ENCODE measurements around the gene SBF1.
"Not testable (repeated sequence)": the region's sequence is repeated elsewhere in the genome, so short reads cannot be mapped to it uniquely, and the experiment has no call there.

Gene SBF1

DNA sequence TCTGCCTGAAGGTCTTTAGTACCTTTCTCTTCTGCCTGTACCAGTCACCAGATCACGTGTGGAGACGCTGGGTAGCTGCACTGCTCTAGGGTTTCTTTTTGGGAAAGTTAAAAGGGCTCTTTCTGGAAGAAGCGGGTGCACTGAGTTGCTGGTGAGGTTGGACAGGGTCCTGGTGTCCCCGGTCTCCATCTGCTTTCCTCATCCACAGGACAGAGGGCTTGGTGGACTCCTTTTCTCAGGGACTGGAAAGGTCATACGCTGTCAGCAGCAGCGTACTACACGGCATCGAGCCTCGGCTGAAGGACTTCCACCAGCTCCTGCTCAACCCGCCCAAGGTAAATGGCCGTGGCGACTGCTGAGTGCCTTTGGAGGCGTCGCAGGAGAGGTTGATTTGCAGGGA is 52.8 kb downstream of the SBF1 start:
- DNase-seq = no peak

DNA sequence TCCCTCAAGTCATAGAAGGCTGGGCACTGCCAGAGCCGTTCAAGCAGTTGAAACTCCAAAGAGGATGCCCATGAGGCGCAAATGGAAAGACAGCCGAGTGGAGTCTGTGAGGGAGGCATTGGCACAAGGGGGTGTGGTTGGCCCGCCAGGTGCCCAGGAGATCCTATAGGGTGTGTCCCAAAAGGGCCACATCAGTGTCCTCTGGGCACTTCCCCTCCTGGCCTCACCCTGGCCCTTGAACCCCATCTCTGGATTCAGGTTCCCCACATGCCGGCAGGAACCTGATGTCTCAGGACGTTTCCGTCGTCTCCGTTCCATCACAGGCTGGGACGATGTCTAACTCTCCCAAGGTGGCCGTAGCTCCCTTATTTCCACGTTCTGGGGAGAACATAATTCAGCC is 54.3 kb downstream of the SBF1 start:
- DNase-seq = no peak

DNA sequence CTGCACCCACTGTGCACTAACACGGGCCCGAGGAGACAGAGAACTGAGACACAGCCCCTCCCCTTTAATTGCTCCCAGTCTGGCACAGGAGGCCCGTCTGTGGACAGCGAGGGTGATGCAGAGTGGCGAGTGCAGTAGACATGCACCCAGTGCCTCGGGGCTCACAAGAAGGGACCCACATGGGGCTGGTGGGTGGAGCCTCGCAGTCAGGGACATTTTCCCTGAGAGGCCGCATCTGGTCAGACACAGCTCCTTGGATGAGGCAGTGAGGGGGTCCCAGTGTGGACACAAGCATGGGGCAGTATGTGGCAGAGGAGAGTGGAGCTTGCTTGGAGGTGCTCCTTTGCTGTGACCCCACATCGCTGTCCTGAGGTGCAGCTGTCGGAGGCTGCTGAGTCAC is 54.8 kb downstream of the SBF1 start:
- no peak for DNase-seq

DNA sequence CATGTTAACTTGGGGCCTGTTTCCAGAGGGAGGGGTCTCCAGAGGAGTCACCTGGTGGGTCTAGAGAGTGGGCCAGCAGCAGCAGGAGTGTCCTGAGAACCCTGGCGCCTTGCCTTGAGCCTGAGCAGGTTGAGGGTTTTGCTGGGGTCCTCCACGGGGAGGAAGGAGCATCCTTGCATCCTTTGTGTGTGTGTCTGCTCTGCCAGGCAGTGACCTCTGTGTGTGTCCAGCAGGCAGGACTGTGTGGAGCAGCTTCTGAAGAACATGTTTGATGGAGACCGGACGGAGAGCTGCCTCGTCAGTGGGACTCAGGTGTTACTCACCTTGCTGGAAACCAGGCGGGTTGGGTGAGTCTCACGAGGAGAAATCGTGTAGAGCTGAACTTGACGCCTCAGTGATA is 55.7 kb downstream of the SBF1 start:
- no peak for DNase-seq

DNA sequence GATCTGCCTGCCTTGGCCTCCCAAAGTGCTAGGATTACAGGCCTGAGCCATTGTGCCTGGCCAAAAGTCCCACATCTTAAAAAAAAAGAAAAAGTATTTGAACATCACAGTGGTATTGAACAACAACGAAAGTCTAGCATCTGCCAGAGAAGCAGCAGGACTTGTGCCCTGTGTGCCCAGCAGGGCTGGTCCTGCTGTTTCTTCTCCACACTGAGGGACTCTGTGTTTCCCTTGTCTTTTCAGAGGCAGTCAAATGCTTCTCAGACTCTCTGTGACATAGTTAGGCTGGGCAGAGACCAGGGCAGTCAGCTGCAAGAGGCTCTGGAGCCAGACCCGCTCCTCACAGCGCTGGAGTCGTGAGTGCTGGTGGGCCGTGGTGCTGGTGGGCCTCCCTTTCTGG is 56.2 kb downstream of the SBF1 start:
- DNase-seq = no peak

DNA sequence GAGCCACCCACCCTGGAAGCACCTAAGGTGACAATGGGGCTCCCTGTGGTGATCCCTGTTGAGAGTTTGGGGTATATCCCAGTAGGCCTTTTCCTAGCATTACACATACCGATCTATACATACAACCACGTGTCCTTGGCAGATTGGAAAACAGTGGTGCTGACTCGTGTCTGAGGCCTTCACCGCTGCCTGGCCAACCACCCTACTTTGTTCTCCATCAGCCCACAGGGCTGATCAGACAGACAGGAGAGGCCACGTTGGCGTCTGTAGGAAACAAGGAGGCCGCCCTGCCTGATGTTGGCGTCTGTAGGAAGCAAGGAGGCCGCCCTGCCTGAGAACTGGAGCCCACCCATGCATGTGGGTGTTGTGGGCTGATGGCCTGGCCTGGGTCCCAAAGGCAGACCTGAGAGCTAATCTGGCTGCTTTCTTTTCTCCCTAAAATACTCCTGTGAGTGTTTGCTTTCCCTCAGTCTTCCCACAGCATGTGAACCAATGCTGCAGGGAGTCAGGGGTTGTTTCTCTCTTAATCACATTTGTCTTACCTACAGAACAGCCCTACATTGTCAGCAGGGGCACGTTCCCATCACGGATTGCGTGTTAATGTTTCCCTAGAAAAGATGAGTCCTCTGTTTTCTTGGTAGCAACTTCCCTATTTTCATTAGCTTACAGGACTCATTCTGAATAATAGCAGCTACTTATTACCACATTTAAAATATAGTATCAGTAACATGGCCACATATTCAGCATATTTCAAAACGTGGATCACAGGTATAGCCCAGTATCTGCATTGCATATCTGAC is 57.2 kb downstream of the SBF1 start:
- DNase-seq = no peak

DNA sequence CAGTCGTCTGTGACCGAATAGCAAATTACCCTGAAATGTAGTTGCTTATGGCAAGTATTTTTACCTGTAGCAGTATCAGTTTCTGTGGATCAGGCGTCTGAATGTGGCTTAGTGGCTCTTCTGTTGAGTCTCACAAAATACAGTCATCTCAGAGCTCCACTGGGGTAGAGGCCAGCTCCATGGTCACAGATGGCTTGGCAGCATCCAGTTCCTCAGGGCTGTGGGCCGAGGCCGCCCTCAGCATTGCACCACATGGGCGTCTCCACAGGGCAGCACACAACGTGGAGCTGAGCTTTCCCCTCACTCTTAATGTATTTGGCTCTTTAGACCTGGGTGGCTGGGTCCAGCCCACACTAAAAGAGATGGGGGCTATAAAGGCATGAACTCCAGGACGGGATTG is 57.8 kb downstream of the SBF1 start:
- no peak for DNase-seq

DNA sequence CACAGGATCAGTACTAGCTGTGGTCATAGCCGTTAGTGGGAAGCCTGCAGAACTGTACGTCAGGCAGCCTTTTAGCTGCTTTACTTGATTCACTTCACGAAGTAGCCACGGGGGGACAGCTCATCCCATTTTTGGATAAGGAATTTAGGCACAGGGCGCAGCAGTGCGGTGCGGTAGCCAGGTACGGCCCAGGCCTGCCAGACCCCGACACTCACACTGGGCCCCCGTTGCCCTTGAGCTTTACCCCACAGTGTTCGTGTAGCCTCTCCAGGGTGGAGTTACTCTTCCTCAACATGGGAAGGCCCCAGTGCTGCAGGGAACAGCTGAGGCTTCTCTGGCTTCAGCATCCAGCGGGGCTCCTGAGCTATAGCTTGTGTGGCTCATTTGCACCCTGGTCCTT is 59.4 kb downstream of the SBF1 start:
- no peak for DNase-seq

DNA sequence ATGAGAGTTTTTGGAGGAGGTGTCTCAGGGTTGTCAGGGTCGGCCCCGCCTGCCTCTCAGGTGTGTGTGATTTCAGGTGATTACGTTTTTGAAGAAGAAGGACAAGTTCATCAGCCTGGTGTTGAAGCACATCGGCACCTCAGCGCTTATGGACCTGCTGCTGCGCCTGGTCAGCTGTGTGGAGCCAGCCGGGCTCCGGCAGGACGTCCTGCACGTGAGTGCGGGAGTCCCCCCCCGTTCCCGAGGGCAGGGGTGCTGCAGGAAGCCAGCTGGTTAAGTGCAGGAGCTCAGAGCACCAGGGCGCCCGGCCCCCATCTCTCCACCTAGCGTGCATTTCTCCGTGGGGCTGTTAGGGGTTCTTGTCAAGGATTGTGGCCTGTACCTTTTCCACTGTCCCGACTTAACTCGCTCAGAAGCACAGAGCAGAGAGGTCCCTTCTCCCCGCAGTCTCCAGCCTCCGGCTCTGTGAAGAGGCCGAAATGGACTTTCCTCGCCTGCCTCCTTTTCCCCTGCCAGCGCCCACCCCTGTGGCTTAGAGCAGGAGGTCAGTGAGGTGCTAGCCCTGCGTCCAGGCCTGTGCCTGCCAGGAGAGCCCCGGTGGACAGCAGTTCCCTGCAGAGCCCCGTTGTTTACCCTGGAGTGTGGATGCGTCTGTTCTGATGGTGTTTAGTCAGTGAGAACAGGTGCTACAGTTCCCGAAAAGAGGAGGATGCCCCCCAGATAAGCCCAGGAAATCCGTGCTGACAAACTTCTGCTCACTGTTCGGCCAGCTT is 60.2 kb downstream of the SBF1 start:
- no peak for DNase-seq

DNA sequence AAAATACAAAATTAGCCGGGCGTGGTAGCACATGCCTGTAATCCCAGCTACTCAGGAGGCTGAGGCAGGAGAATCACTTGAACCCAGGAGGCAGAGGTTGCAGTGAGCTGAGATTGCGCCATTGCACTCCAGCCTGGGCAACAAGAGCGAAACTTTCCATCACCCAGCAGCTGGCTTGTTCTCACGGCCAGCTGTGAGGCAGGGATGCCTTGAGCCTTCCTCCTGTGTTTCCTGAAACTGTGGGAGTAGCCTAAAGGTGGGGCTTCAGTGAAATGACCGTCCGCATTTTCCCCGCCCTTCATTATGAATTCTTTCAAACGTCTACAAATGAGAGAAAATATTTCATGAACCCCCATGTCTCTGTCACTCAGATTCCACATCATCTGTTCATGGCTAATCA is 65.9 kb downstream of the SBF1 start:
- DNase-seq = not testable (repeated sequence)

DNA sequence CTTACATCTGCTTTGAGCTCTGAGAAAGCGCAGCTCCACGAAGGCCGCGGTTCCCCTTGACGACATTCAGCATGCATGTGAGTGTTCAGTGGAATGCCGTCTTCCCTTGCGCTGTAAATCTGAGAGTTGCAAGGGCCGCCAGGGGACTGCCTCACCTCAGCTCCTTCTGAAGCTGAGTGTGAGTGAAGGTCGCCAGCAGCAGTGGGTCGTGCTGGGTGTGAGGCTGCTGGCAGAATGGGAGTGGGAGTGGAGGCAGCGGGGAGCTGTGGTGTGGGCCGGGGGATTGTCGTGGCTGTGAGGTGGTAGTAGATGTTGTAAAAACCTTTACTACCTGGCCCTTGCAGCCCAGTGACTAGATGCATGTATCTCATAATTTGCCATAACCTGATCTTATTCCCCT is 66.5 kb downstream of the SBF1 start:
- DNase-seq = no peak

DNA sequence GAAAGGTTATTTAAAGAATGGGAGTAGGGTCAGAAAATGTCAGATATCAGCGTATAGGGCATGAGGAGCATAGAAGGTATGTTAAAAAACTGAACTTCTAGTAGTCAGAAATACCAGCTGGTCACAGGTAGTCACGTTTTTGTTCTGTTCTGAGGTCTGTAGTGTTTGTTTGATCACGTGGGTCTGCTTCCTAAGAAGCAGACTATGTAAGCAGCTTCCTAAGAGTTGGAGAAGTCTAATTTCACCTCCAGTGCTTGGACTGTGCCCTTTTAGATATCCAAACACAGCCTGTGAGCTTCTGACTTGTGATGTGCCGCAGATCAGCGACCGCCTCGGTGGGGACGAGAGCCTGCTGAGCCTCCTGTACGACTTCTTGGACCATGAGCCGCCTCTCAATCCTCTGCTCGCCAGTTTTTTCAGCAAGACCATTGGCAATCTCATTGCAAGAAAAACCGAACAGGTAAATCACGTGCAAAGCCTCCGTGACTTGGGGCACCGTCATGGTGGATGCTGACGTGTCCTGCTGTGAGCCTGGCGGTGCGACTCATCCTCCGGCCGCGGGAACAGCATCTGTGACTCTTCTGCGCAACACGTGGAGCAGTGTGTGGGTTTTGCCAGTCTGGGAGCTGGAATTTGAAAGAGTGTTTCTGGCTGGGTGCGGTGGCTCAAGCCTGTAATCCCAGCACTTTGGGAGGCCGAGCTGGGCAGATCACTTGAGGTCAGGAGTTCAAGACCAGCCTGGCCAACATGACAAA is 68.2 kb downstream of the SBF1 start:
- DNase-seq = no peak

DNA sequence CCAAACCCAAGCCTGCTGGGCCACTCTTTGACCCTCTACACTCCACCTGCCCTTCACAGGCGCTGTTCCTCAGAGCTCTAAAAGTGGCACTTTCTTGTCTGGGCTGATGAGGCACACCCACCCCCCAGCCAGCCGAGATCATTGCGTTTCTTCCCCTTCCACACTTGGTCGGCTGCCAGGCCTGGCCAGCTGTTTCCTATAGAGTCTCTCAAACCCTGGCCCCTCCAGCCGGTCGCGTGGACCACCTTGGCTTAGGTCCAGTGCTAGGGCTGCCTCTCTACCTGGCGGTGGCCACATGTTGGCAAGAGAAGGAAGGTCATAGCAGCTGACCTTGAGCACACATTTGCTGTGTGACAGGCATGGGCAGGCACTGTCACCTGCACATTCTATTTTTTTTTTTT is 71.1 kb downstream of the SBF1 start:
- no peak for DNase-seq

DNA sequence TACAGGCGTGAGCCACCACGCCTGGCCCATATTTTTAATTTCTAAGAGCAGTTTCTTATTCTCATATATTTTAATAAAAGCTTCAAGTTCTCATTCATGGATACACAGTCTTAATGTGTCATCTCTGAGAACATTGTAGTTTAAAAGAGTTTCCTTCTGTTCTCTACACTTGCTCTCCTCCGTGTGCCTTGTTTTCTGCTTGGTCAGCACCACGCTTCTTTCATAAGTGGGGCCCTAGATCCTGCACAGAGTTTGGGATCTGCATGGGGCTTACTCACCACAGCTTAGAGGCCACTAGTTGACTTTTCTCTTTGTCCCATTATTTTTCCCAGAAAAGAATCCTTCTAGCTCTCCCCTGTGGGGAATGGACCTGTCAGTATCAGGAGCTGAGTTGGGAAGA is 72.9 kb downstream of the SBF1 start:
- DNase-seq = no peak

DNA sequence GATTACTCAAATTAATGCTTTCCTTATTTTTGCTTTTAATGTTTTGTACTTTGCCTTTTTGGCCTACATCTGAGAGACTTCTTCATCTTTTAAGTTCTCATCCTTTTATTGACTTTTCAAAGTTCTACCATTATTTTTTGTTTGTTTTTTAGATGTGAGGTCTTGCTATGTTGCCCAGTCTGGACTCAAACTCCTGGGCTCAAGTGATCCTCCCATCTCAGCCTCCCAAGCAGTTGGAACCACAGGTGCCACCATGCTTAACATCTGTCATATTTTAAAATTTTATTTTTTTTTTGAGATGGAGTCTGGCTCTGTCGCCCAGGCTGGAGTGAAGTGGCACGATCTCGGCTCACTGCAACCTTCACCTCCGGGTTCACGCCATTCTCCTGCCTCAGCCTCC is 73.9 kb downstream of the SBF1 start:
- DNase-seq = no peak

DNA sequence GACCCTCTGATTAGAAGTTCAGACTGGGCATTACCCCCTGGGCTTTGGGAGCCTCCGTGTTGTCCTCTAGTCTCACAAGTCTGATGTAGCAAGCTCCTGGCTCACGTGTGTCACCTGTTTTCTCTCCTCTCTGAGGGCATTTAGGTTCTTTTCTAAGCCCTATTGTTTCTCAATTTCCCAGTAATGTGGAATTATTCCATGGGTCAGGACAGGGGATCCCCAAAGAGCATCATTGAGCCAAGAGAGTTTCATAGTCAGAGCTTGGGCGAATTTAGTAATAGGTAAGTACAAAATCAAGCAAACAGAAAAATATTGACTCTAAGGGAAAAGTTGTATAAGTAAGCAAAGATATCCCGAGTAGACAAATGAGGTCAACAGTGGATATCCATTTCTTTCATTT is 74.4 kb downstream of the SBF1 start:
- no peak for DNase-seq

DNA sequence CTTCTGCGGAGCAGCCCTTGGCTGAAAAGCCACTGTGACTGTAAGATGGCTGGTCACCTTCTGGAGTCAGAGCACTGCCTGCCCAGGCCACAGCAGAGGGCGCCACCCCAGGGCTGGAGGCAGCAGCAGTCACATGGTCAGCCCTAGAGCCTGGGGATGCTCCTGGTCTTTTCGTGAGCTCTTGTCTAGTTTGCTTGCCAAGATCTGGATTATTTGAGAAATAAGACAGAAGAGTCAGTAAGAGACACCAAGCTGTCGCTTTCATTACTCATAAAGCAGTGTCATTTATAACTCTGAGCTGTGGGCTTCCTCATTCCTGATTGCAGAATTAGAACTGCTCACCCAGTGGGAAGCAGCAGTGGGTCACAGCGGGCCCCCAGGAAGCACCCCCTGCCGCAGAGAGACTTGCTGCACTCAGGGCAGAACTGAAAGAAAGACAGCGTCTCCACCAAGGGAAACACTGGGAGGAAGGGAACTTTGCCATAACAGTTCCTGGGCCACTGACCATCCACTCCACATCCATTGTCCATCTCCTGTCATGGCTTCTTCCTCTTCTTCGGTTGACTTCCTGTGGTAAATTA is 75.0 kb downstream of the SBF1 start:
- DNase-seq = no peak

DNA sequence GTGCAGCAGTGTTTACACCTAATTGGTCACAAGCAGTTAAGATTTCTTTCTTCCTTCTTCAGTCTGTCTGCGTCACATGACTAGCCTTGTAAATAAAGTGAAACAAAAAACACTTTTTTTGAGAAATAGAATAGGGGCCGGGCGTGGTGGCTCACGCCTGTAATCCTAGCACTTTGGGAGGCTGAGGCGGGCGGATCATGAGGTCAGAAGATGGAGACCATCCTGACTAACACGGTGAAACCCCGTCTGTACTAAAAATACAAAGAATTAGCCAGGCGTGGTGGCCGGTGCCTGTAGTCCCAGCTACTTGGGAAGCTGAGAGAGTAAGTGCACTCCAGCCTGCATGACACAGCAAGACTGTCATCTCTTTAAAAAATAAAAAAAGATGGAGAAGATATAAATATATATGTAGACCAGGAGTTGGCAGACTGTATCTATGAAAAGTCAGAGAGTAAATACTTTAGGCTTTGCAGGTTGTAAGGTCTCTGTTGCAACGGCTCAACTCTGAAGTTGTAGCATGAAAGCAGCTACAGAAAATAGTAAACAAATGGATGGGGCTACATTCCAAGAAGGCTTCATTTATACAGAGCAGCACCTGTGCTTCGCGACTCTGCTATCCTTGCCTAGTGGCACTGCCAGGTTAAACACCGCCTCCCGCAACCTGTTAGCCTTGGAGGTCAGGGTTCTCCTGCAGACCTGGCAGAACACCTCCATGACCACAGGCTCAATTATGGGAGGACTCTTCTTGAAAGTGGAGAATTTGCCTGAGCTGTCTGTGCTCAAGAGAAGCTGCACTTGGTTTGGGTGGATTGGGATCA is 75.8 kb downstream of the SBF1 start:
- DNase-seq = no peak

DNA sequence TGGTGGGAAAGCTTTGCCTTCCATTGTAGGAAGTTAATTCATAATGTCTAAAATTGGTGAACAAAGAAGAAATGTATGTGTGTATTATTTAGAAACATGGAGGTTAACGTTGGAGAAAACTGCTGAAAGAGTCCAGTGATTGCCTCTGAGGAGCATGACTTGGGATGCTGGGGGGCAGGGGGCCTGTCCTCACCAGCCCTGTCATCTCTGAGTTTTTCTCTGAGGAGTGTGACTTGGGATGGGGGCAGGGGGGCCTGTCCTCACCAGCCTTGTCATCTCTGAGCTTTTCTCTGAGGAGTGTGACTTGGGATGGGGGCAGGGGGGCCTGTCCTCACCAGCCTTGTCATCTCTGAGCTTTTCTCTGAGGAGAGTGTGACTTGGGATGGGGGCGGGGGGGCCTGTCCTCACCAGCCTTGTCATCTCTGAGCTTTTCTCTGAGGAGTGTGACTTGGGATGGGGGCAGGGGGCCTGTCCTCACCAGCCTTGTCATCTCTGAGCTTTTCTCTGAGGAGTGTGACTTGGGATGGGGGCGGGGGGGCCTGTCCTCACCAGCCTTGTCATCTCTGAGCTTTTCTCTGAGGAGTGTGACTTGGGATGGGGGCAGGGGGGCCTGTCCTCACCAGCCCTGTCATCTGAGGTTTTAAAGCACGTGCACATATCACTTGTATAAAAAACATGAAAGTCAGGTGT is 77.3 kb downstream of the SBF1 start:
- DNase-seq = not testable (repeated sequence)

DNA sequence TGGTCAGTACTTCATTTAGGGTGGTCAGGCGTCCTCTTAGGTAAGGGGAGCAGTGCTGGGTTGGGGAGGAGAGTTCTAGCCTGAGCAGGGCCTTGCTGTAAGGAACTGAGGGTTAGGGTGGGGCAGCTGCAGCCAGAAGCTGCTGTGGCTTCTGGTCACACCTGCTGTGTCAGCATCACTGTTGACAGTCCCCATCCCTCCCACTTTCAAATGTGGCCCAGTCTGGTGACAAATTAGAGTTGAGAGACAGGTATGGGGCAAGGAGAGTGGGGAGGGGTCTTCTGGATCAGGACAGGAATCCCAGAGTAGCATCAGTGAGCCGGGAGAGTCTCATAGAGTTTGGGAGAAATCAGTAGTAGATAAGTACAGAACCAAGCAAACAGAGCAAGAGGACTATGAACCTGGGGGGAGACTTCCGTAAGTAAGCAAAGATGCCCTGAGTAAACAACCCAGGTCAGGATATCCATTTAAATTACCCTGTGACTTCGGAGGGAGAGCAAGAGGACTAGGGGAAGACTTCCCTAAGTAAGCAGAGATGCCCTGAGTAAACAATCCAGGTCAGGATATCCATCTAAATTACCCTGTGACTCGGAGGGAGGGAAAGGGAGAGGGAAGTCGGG is 78.0 kb downstream of the SBF1 start:
- no peak for DNase-seq
